ENCODE data around the gene NCS1.

DNA sequence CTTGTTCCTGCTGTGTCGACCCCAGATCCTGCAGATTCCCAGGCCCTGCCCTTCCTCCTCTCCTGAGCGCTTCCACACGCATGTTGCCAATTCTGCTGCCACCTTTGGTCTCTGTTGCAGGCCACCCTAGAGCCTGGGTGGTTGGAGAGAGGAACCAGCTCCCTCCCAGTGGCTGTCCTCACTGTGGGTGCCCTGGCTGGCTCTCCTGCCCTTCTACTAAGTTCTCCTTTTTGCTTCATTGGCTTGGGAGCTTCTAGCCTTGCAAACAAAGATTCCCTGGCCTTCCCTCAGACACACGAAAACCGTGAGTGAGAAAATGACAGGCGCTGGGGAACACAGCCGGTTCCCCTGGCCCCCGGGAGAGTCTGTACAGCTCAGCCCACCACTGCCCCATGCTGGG, 14.2 kb upstream of the NCS1 start:
- TF ChIP-seq POLR2AphosphoS5 (IDR thresholded peaks at IDR 0.05; ENCODE audit: low read depth, low read length) = no peak
- TF ChIP-seq POLR2A (IDR thresholded peaks at IDR 0.05; ENCODE audit: low read depth, low read length) = no peak

Data from GM12892 (cell line).